HEK293 (cell line): ENCODE data around the gene ABHD14A.
A peak's percentile ranks its signal among the peaks of the same experiment; 100 is the strongest.

Experiments
- CTCF ChIA-PET: fragments of 350-600 bp; formaldehyde crosslinking; extraction: SDS; loops from one replicate; lab custom pipeline; 2021; ENCODE audit warnings: antibody characterized with exemption; lab: Yijun Ruan, JAX
- POLR2A ChIA-PET: fragments of 300-600 bp; formaldehyde crosslinking; extraction: SDS; loops from one replicate; lab custom pipeline; 2020; ENCODE audit warnings: antibody characterized with exemption, inconsistent platforms; lab: Yijun Ruan, JAX
- H3K27ac ChIP-seq: fragments of 200-500 bp; sonication (Bioruptor generic); 2 replicates; pipeline ENCODE4 v1.5.1; 2014; ENCODE audit warnings: low read depth, low read length, control low read depth, inconsistent platforms; ENCODE audit errors: extremely low read depth
- H3K36me3 ChIP-seq, 2 experiments: fragments of 200-500 bp in 1 of 2; sonication (Bioruptor generic) in 1 of 2; 1 replicate in 1 of 2; 2 replicates in 1 of 2; pipeline ENCODE4 v1.5.1; 2014 to 2017; ENCODE audit warnings: inconsistent platforms in 2 of 2, low read length in 2 of 2; ENCODE audit not compliant: control insufficient read depth in 2 of 2, insufficient read depth in 1 of 2
- H3K4me1 ChIP-seq: fragments of 200-500 bp; sonication (Bioruptor generic); 2 replicates; pipeline ENCODE4 v1.5.1; 2014; ENCODE audit warnings: mild to moderate bottlenecking, low read length, inconsistent platforms; ENCODE audit not compliant: control insufficient read depth, insufficient read depth
- H3K4me3 ChIP-seq: 2 replicates; pipeline ENCODE4 v1.5.1; 2011; ENCODE audit warnings: low read depth, mild to moderate bottlenecking, control low read depth, low read length, moderate library complexity
- H3K9me3 ChIP-seq: fragments of 200-500 bp; sonication (Bioruptor generic); 2 replicates; pipeline ENCODE4 v1.5.1; 2014; ENCODE audit warnings: low read depth, low read length, inconsistent platforms; ENCODE audit not compliant: control insufficient read depth, insufficient read depth
- HOXA7 ChIP-seq: sonication (generic); formaldehyde crosslinking; IDR thresholded peaks from 2 replicates; pipeline ENCODE4 v1.8.1; 2022; ENCODE audit warnings: missing genetic modification reagents, borderline replicate concordance
- MEIS1 ChIP-seq: sonication (generic); formaldehyde crosslinking; IDR thresholded peaks from 2 replicates; pipeline ENCODE4 v1.8.1; 2022; ENCODE audit warnings: missing genetic modification reagents, mild to moderate bottlenecking, borderline replicate concordance
- SCRT1 ChIP-seq: fragments of 450-650 bp; formaldehyde crosslinking; IDR thresholded peaks from 2 replicates; pipeline ENCODE4 v1.5.1; 2016; ENCODE audit warnings: missing biosample characterization, missing genetic modification characterization, borderline replicate concordance
- SP2 ChIP-seq: fragments of 450-650 bp; formaldehyde crosslinking; IDR thresholded peaks from 2 replicates; pipeline ENCODE4 v1.5.1; 2016; ENCODE audit warnings: missing biosample characterization, missing genetic modification characterization
- TRIM28 ChIP-seq: IDR thresholded peaks from 2 replicates; pipeline ENCODE4 v1.6.1; 2011; ENCODE audit warnings: low read length, control low read depth, borderline replicate concordance
- ZBTB21 ChIP-seq: fragments of 450-650 bp; formaldehyde crosslinking; IDR thresholded peaks from 2 replicates; pipeline ENCODE4 v1.5.1; 2017; ENCODE audit warnings: missing biosample characterization, missing genetic modification characterization
- ZBTB48 ChIP-seq: fragments of 450-650 bp; formaldehyde crosslinking; IDR thresholded peaks from 2 replicates; pipeline ENCODE4 v1.5.1; 2016; ENCODE audit warnings: missing biosample characterization, missing genetic modification characterization
- ZFP3 ChIP-seq: fragments of 450-650 bp; formaldehyde crosslinking; IDR thresholded peaks from 2 replicates; pipeline ENCODE4 v1.5.1; 2016; ENCODE audit warnings: low read depth, missing biosample characterization, missing genetic modification characterization
- ZNF132 ChIP-seq: fragments of 450-650 bp; formaldehyde crosslinking; IDR thresholded peaks from 2 replicates; pipeline ENCODE4 v1.5.1; 2017; ENCODE audit warnings: missing biosample characterization, missing genetic modification characterization, borderline replicate concordance
- ZNF140 ChIP-seq: fragments of 450-650 bp; formaldehyde crosslinking; IDR thresholded peaks from 2 replicates; pipeline ENCODE4 v1.5.1; 2016; ENCODE audit warnings: missing biosample characterization, missing genetic modification characterization
- ZNF175 ChIP-seq: fragments of 450-650 bp; formaldehyde crosslinking; IDR thresholded peaks from 2 replicates; pipeline ENCODE4 v1.5.1; 2016; ENCODE audit warnings: missing biosample characterization, missing genetic modification characterization
- ZNF302 ChIP-seq: fragments of 450-650 bp; formaldehyde crosslinking; IDR thresholded peaks from 2 replicates; pipeline ENCODE4 v1.5.1; 2016; ENCODE audit warnings: missing biosample characterization, missing genetic modification characterization, low read depth
- ZNF433 ChIP-seq: fragments of 450-650 bp; formaldehyde crosslinking; IDR thresholded peaks from 2 replicates; pipeline ENCODE4 v1.5.1; 2016; ENCODE audit warnings: missing biosample characterization, missing genetic modification characterization, low read depth
- ZNF548 ChIP-seq: fragments of 450-650 bp; formaldehyde crosslinking; IDR thresholded peaks from 2 replicates; pipeline ENCODE4 v1.5.1; 2016; ENCODE audit warnings: missing biosample characterization, missing genetic modification characterization
- ZNF549 ChIP-seq: fragments of 450-650 bp; IDR thresholded peaks from 2 replicates; pipeline ENCODE4 v1.5.1; 2018; ENCODE audit warnings: missing biosample characterization, missing genetic modification characterization, mild to moderate bottlenecking, inconsistent platforms, moderate library complexity
- ZNF561 ChIP-seq: fragments of 450-650 bp; IDR thresholded peaks from 2 replicates; pipeline ENCODE4 v1.5.1; 2018; ENCODE audit warnings: missing biosample characterization, missing genetic modification characterization, borderline replicate concordance
- ZNF626 ChIP-seq: fragments of 450-650 bp; sonication (Bioruptor Pico); formaldehyde crosslinking; IDR thresholded peaks from 2 replicates; pipeline ENCODE4 v1.5.1; 2018; ENCODE audit warnings: missing biosample characterization, missing genetic modification characterization, inconsistent platforms
- ZNF629 ChIP-seq: fragments of 450-650 bp; formaldehyde crosslinking; IDR thresholded peaks from 2 replicates; pipeline ENCODE4 v1.5.1; 2017; ENCODE audit warnings: missing biosample characterization, missing genetic modification characterization
- ZNF639 ChIP-seq: fragments of 450-650 bp; formaldehyde crosslinking; IDR thresholded peaks from 2 replicates; pipeline ENCODE4 v1.5.1; 2016; ENCODE audit warnings: missing biosample characterization, missing genetic modification characterization
- ZNF677 ChIP-seq: fragments of 450-650 bp; IDR thresholded peaks from 2 replicates; pipeline ENCODE4 v1.5.0; 2018; ENCODE audit warnings: missing biosample characterization, mild to moderate bottlenecking, missing genetic modification characterization, moderate library complexity
- ZNF692 ChIP-seq: fragments of 450-650 bp; formaldehyde crosslinking; IDR thresholded peaks from 2 replicates; pipeline ENCODE4 v1.5.1; 2016; ENCODE audit warnings: missing biosample characterization, missing genetic modification characterization
- ZNF701 ChIP-seq: fragments of 450-650 bp; formaldehyde crosslinking; IDR thresholded peaks from 2 replicates; pipeline ENCODE4 v1.5.1; 2016; ENCODE audit warnings: missing biosample characterization, missing genetic modification characterization
- ZNF768 ChIP-seq: fragments of 450-650 bp; formaldehyde crosslinking; IDR thresholded peaks from 2 replicates; pipeline ENCODE4 v1.5.1; 2018; ENCODE audit warnings: missing biosample characterization, mild to moderate bottlenecking, missing genetic modification characterization
- ZSCAN23 ChIP-seq: fragments of 450-650 bp; formaldehyde crosslinking; IDR thresholded peaks from 2 replicates; pipeline ENCODE4 v1.5.1; 2016; ENCODE audit warnings: missing biosample characterization, missing genetic modification characterization
- ZXDB ChIP-seq: fragments of 450-650 bp; formaldehyde crosslinking; IDR thresholded peaks from 2 replicates; pipeline ENCODE4 v1.5.1; 2016; ENCODE audit warnings: missing biosample characterization, missing genetic modification characterization
- TF ChIP-seq, protein P1 (sequence below): fragments of 450-650 bp; formaldehyde crosslinking; IDR thresholded peaks from 2 replicates; pipeline ENCODE4 v1.5.1; 2016; ENCODE audit warnings: missing biosample characterization, missing genetic modification characterization, borderline replicate concordance

ABHD14A gene

DNA sequence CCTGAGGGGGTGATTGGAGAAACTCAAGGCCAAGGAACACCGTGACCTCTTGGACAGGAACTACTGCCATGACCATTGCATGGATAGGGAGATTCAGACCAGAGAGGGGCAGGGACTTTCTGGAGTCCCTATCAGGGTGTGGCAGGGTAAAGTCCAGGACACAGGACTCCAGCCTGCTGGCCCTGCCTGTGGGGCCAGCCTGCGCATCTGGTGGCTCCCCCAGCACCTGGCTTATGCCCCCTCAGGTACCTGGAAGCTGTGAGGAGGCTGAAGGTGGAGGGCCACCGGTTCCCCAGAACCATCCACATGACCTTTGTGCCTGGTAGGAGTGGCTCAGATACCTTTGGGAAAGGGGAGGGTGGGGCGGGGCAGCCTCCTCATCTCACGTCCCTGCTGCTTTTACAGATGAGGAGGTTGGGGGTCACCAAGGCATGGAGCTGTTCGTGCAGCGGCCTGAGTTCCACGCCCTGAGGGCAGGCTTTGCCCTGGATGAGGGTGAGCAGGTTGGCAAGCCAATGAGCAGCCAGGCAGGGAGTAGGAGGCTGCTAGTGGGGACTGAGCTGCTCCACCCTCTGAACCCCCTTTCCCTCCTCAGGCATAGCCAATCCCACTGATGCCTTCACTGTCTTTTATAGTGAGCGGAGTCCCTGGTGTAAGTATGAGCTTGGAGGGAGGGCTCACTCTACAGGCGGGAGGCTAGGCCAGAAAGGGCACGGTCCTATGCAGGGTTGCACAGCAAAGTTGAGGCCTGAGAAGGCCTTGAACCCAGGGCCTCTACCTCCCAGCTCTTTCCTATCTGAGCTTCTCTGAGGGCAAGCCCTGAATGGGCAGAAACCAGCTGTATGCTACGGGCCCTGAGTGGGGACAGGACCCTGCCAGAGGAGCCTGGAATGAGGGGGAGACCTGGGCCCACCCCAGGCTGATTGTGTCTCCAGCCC lies 11.4 kb downstream of the ABHD14A start:
- Histone ChIP-seq H3K36me3 (peaks cover 0 to under 1% of the 10 kb centered on the region in 2 experiments; a peak in 1 of 3 replicates), H3K9me3 (no peaks in the 10 kb centered on the region), H3K4me1 (no peaks in the 10 kb centered on the region), H3K4me3 (no peak overlapping the region), H3K27ac (no peak overlapping the region)
- ChIA-PET POLR2A (interaction anchor here (0.5 to 1.9 kb wide), 3 partner anchors 9 to 16 kb away, joined by 3 to 9 read pairs (median 3); partner anchors contain the start of gene RPL29), CTCF (interaction anchor here (0.7 to 1.1 kb wide), 3 partner anchors 12 to 15 kb away, joined by 3 to 5 read pairs (median 3); partner anchors contain the start of genes ABHD14A and ABHD14B)
- TF ChIP-seq ZNF175 (tag by site-specific recombination) (no peak), TRIM28 (no peak), ZNF140 (tag by site-specific recombination) (no peak), ZNF549 (no peak), ZBTB48 (tag by site-specific recombination) (no peak), ZNF768 (peak; percentile 40; the same call in 1 of the 2 replicates), ZNF302 (no peak)

GRCh38 chr3:51987568-51987967 lies 12.7 kb downstream of the ABHD14A start:
- no peaks in the 10 kb centered on the region for H3K9me3 ChIP-seq
- ChIA-PET POLR2A (interaction anchor here (1.0 to 1.9 kb wide), 2 partner anchors 8 to 17 kb away, joined by 3 to 9 read pairs; partner anchors contain the start of gene RPL29), CTCF (interaction anchor here (1.0 to 1.1 kb wide), 2 partner anchors 13 to 14 kb away, joined by 3 to 5 read pairs; partner anchors contain the start of gene ABHD14B)
- peaks cover 0 to 14% of the 10 kb centered on the region in 2 experiments; a peak in 1 of 3 replicates for H3K36me3 ChIP-seq
- TF ChIP-seq ZNF433 (tag by site-specific recombination) (no peak), ZNF626 (tag by site-specific recombination) (no peak), ZNF701 (no peak), ZNF629 (tag by site-specific recombination) (no peak), SP2 (tag by site-specific recombination) (no peak), ZSCAN23 (tag by site-specific recombination) (no peak), ZNF561 (no peak), HOXA7 (no peak), ZNF677 (tag by site-specific recombination) (no peak), ZFP3 (no peak), ZNF639 (tag by site-specific recombination) (no peak), ZXDB (tag by site-specific recombination) (no peak), MEIS1 (CRISPR knock-in tag) (no peak), ZNF692 (tag by site-specific recombination) (no peak), ZBTB21 (no peak), ZNF548 (no peak), SCRT1 (tag by site-specific recombination) (no peak), ZNF132 (no peak)
- TF ChIP-seq, protein P1, sequence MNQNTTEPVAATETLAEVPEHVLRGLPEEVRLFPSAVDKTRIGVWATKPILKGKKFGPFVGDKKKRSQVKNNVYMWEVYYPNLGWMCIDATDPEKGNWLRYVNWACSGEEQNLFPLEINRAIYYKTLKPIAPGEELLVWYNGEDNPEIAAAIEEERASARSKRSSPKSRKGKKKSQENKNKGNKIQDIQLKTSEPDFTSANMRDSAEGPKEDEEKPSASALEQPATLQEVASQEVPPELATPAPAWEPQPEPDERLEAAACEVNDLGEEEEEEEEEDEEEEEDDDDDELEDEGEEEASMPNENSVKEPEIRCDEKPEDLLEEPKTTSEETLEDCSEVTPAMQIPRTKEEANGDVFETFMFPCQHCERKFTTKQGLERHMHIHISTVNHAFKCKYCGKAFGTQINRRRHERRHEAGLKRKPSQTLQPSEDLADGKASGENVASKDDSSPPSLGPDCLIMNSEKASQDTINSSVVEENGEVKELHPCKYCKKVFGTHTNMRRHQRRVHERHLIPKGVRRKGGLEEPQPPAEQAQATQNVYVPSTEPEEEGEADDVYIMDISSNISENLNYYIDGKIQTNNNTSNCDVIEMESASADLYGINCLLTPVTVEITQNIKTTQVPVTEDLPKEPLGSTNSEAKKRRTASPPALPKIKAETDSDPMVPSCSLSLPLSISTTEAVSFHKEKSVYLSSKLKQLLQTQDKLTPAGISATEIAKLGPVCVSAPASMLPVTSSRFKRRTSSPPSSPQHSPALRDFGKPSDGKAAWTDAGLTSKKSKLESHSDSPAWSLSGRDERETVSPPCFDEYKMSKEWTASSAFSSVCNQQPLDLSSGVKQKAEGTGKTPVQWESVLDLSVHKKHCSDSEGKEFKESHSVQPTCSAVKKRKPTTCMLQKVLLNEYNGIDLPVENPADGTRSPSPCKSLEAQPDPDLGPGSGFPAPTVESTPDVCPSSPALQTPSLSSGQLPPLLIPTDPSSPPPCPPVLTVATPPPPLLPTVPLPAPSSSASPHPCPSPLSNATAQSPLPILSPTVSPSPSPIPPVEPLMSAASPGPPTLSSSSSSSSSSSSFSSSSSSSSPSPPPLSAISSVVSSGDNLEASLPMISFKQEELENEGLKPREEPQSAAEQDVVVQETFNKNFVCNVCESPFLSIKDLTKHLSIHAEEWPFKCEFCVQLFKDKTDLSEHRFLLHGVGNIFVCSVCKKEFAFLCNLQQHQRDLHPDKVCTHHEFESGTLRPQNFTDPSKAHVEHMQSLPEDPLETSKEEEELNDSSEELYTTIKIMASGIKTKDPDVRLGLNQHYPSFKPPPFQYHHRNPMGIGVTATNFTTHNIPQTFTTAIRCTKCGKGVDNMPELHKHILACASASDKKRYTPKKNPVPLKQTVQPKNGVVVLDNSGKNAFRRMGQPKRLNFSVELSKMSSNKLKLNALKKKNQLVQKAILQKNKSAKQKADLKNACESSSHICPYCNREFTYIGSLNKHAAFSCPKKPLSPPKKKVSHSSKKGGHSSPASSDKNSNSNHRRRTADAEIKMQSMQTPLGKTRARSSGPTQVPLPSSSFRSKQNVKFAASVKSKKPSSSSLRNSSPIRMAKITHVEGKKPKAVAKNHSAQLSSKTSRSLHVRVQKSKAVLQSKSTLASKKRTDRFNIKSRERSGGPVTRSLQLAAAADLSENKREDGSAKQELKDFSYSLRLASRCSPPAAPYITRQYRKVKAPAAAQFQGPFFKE (tag by site-specific recombination): no peak
- no peak overlapping the region for H3K4me3 ChIP-seq
- H3K4me1 ChIP-seq: no peaks in the 10 kb centered on the region
- H3K27ac ChIP-seq: no peak overlapping the region
